GM18870 (cell line): Measurements from ENCODE around the gene ABCA4.
"Not testable (repeated sequence)": the region's sequence is repeated elsewhere in the genome, so short reads cannot be mapped to it uniquely, and the experiment has no call there.

Experiments
- ATAC-seq: cut with Tn5 transposase; IDR thresholded peaks from one replicate; pipeline ENCODE4 v1.9.1; 2021; ENCODE audit warnings: moderate library complexity; ENCODE audit not compliant: unreplicated experiment

ABCA4 gene

GRCh38 chr1:93959413-93959812 is 161.5 kb downstream of the ABCA4 start:
- no peak for ATAC-seq

GRCh38 chr1:93958726-93959100 is 162.2 kb downstream of the ABCA4 start:
- ATAC-seq, result no peak

GRCh38 chr1:93958032-93958725 is 162.8 kb downstream of the ABCA4 start:
- no peak for ATAC-seq

GRCh38 chr1:93955765-93956164 is 165.2 kb downstream of the ABCA4 start:
- ATAC-seq, result no peak

- ATAC-seq, result not testable (repeated sequence)
Measured at GRCh38 chr1:93947002-93947686, 173.8 kb downstream of the ABCA4 start.
